ENCODE results near the gene SLC38A1.

Gene SLC38A1

GRCh38 chr12:46217541-46218321 is 51.1 kb downstream of the SLC38A1 start:
- no peaks in the 10 kb centered on the region for H3K27me3 ChIP-seq (ENCODE audit: control insufficient read depth, insufficient read depth, low read length)
- no peak overlapping the region for H3K4me3 ChIP-seq (ENCODE audit: low read depth, low read length)
- H3K27ac ChIP-seq (ENCODE audit: low read depth, low read length) = peak overlapping the region; percentile 44; the same call in 1 of the 2 replicates

GRCh38 chr12:46214668-46215436 is 54.0 kb downstream of the SLC38A1 start:
- Histone ChIP-seq H3K27me3 (ENCODE audit: control insufficient read depth, insufficient read depth, low read length) (no peaks in the 10 kb centered on the region), H3K9me3 (ENCODE audit: control insufficient read depth, insufficient read depth, low read depth, low read length) (no peaks in the 10 kb centered on the region), H3K27ac (ENCODE audit: low read depth, low read length) (no peak overlapping the region), H3K4me1 (ENCODE audit: control insufficient read depth, insufficient read depth, low read length) (no peaks in the 10 kb centered on the region), H3K36me3 (ENCODE audit: control insufficient read depth, insufficient read depth, low read length) (peaks cover 93% of the 10 kb centered on the region), H3K9ac (ENCODE audit: low read length) (no peak overlapping the region), H3K4me3 (ENCODE audit: low read depth, low read length) (no peak overlapping the region)

More at GRCh38 chr12:46217541-46218321, 51.1 kb downstream of the SLC38A1 start:
- no peaks in the 10 kb centered on the region for H3K9me3 ChIP-seq (ENCODE audit: control insufficient read depth, insufficient read depth, low read depth, low read length)
- H3K4me1 ChIP-seq (ENCODE audit: control insufficient read depth, insufficient read depth, low read length) = peaks cover 22% of the 10 kb centered on the region
- no peak overlapping the region for H3K9ac ChIP-seq (ENCODE audit: low read length)
- peaks cover 92% of the 10 kb centered on the region for H3K36me3 ChIP-seq (ENCODE audit: control insufficient read depth, insufficient read depth, low read length)

- H3K27ac ChIP-seq (ENCODE audit: low read depth, low read length) = no peak overlapping the region
- H3K4me1 ChIP-seq (ENCODE audit: control insufficient read depth, insufficient read depth, low read length) = no peaks in the 10 kb centered on the region
- no peak overlapping the region for H3K9ac ChIP-seq (ENCODE audit: low read length)
- peaks cover 93% of the 10 kb centered on the region for H3K36me3 ChIP-seq (ENCODE audit: control insufficient read depth, insufficient read depth, low read length)
- no peaks in the 10 kb centered on the region for H3K27me3 ChIP-seq (ENCODE audit: control insufficient read depth, insufficient read depth, low read length)
- H3K9me3 ChIP-seq (ENCODE audit: control insufficient read depth, insufficient read depth, low read depth, low read length) = no peaks in the 10 kb centered on the region
- no peak overlapping the region for H3K4me3 ChIP-seq (ENCODE audit: low read depth, low read length)
Measured at GRCh38 chr12:46212108-46212982, 56.5 kb downstream of the SLC38A1 start.

GRCh38 chr12:46210873-46211439 is 57.9 kb downstream of the SLC38A1 start:
- no peak overlapping the region for H3K9ac ChIP-seq (ENCODE audit: low read length)
- no peak overlapping the region for H3K27ac ChIP-seq (ENCODE audit: low read depth, low read length)
- no peaks in the 10 kb centered on the region for H3K27me3 ChIP-seq (ENCODE audit: control insufficient read depth, insufficient read depth, low read length)
- H3K4me1 ChIP-seq (ENCODE audit: control insufficient read depth, insufficient read depth, low read length) = no peaks in the 10 kb centered on the region
- H3K36me3 ChIP-seq (ENCODE audit: control insufficient read depth, insufficient read depth, low read length) = peaks cover 95% of the 10 kb centered on the region
- no peaks in the 10 kb centered on the region for H3K9me3 ChIP-seq (ENCODE audit: control insufficient read depth, insufficient read depth, low read depth, low read length)
- no peak overlapping the region for H3K4me3 ChIP-seq (ENCODE audit: low read depth, low read length)

GRCh38 chr12:46209914-46210872 is 58.6 kb downstream of the SLC38A1 start:
- no peaks in the 10 kb centered on the region for H3K27me3 ChIP-seq (ENCODE audit: control insufficient read depth, insufficient read depth, low read length)
- no peak overlapping the region for H3K9ac ChIP-seq (ENCODE audit: low read length)
- no peak overlapping the region for H3K4me3 ChIP-seq (ENCODE audit: low read depth, low read length)
- no peak overlapping the region for H3K27ac ChIP-seq (ENCODE audit: low read depth, low read length)
- H3K4me1 ChIP-seq (ENCODE audit: control insufficient read depth, insufficient read depth, low read length) = no peaks in the 10 kb centered on the region
- no peaks in the 10 kb centered on the region for H3K9me3 ChIP-seq (ENCODE audit: control insufficient read depth, insufficient read depth, low read depth, low read length)
- H3K36me3 ChIP-seq (ENCODE audit: control insufficient read depth, insufficient read depth, low read length) = peaks cover 97% of the 10 kb centered on the region

- Histone ChIP-seq H3K9ac (ENCODE audit: low read length) (no peak overlapping the region), H3K27me3 (ENCODE audit: control insufficient read depth, insufficient read depth, low read length) (no peaks in the 10 kb centered on the region), H3K4me1 (ENCODE audit: control insufficient read depth, insufficient read depth, low read length) (no peaks in the 10 kb centered on the region), H3K9me3 (ENCODE audit: control insufficient read depth, insufficient read depth, low read depth, low read length) (no peaks in the 10 kb centered on the region), H3K36me3 (ENCODE audit: control insufficient read depth, insufficient read depth, low read length) (peaks cover 99% of the 10 kb centered on the region), H3K4me3 (ENCODE audit: low read depth, low read length) (no peak overlapping the region), H3K27ac (ENCODE audit: low read depth, low read length) (no peak overlapping the region)
Measured at GRCh38 chr12:46209170-46209569, 59.7 kb downstream of the SLC38A1 start.

GRCh38 chr12:46208370-46208769 is 60.5 kb downstream of the SLC38A1 start:
- Histone ChIP-seq H3K9me3 (ENCODE audit: control insufficient read depth, insufficient read depth, low read depth, low read length) (no peaks in the 10 kb centered on the region), H3K27me3 (ENCODE audit: control insufficient read depth, insufficient read depth, low read length) (no peaks in the 10 kb centered on the region), H3K4me3 (ENCODE audit: low read depth, low read length) (no peak overlapping the region), H3K36me3 (ENCODE audit: control insufficient read depth, insufficient read depth, low read length) (peaks cover 100% of the 10 kb centered on the region), H3K9ac (ENCODE audit: low read length) (no peak overlapping the region), H3K4me1 (ENCODE audit: control insufficient read depth, insufficient read depth, low read length) (no peaks in the 10 kb centered on the region), H3K27ac (ENCODE audit: low read depth, low read length) (no peak overlapping the region)

- no peak overlapping the region for H3K27ac ChIP-seq (ENCODE audit: low read depth, low read length)
- H3K9ac ChIP-seq (ENCODE audit: low read length) = no peak overlapping the region
- H3K9me3 ChIP-seq (ENCODE audit: control insufficient read depth, insufficient read depth, low read depth, low read length) = no peaks in the 10 kb centered on the region
- H3K4me1 ChIP-seq (ENCODE audit: control insufficient read depth, insufficient read depth, low read length) = no peaks in the 10 kb centered on the region
- H3K27me3 ChIP-seq (ENCODE audit: control insufficient read depth, insufficient read depth, low read length) = no peaks in the 10 kb centered on the region
- no peak overlapping the region for H3K4me3 ChIP-seq (ENCODE audit: low read depth, low read length)
- peaks cover 100% of the 10 kb centered on the region for H3K36me3 ChIP-seq (ENCODE audit: control insufficient read depth, insufficient read depth, low read length)
Measured at GRCh38 chr12:46207644-46208043, 61.2 kb downstream of the SLC38A1 start.

GRCh38 chr12:46206471-46206870 is 62.4 kb downstream of the SLC38A1 start:
- H3K27ac ChIP-seq (ENCODE audit: low read depth, low read length) = no peak overlapping the region
- peaks cover 100% of the 10 kb centered on the region for H3K36me3 ChIP-seq (ENCODE audit: control insufficient read depth, insufficient read depth, low read length)
- H3K9ac ChIP-seq (ENCODE audit: low read length) = no peak overlapping the region
- H3K4me3 ChIP-seq (ENCODE audit: low read depth, low read length) = no peak overlapping the region
- no peaks in the 10 kb centered on the region for H3K4me1 ChIP-seq (ENCODE audit: control insufficient read depth, insufficient read depth, low read length)
- no peaks in the 10 kb centered on the region for H3K9me3 ChIP-seq (ENCODE audit: control insufficient read depth, insufficient read depth, low read depth, low read length)
- no peaks in the 10 kb centered on the region for H3K27me3 ChIP-seq (ENCODE audit: control insufficient read depth, insufficient read depth, low read length)

GRCh38 chr12:46205294-46205693 is 63.5 kb downstream of the SLC38A1 start:
- Histone ChIP-seq H3K36me3 (ENCODE audit: control insufficient read depth, insufficient read depth, low read length) (peaks cover 100% of the 10 kb centered on the region), H3K27ac (ENCODE audit: low read depth, low read length) (no peak overlapping the region), H3K4me3 (ENCODE audit: low read depth, low read length) (no peak overlapping the region), H3K9me3 (ENCODE audit: control insufficient read depth, insufficient read depth, low read depth, low read length) (no peaks in the 10 kb centered on the region), H3K4me1 (ENCODE audit: control insufficient read depth, insufficient read depth, low read length) (no peaks in the 10 kb centered on the region), H3K9ac (ENCODE audit: low read length) (no peak overlapping the region), H3K27me3 (ENCODE audit: control insufficient read depth, insufficient read depth, low read length) (no peaks in the 10 kb centered on the region)
